ENCODE data around the gene LRCH2.
"Not testable (repeated sequence)": the region's sequence is repeated elsewhere in the genome, so short reads cannot be mapped to it uniquely, and the experiment has no call there.

The LRCH2 gene

GRCh38 chrX:115214151-115214550 is 19.7 kb downstream of the LRCH2 start:
- no peak for DNase-seq (ENCODE audit: low read depth in 4 of 4, low spot score in 1 of 4)

- not testable (repeated sequence) for DNase-seq (ENCODE audit: low read depth in 4 of 4, low spot score in 1 of 4)
These were observed 24.3 kb downstream of the LRCH2 start for GRCh38 chrX:115209547-115209946.

- no peak for DNase-seq (ENCODE audit: low read depth in 4 of 4, low spot score in 1 of 4)
These were observed 29.9 kb downstream of the LRCH2 start for GRCh38 chrX:115204040-115204439.

DNA sequence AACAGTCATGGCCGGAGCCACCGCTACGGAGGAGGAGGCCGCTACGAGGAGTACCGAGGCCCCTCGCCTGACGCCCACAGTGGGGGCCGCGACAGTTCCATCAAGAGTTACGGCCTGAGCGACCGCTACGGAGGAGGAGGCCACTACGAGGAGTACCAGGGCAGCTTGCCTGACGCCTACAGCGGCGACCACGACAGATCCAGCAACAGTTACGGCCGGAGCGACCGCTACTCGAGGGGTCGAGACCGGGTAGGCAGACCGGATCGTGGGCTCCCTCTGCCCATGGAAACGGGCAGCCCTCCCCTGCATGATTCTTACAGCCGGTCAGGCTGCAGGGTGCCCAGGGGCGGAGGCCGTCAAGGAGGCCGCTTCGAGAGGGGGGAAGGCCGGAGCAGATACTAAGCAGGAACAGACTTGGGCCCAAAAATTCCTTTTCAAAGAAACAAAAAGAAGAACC is 41.6 kb downstream of the LRCH2 start:
- no peak for DNase-seq (ENCODE audit: low read depth in 4 of 4, low spot score in 1 of 4)

GRCh38 chrX:115191490-115192243 is 42.2 kb downstream of the LRCH2 start:
- DNase-seq (ENCODE audit: low read depth in 4 of 4, low spot score in 1 of 4), result no peak

DNA sequence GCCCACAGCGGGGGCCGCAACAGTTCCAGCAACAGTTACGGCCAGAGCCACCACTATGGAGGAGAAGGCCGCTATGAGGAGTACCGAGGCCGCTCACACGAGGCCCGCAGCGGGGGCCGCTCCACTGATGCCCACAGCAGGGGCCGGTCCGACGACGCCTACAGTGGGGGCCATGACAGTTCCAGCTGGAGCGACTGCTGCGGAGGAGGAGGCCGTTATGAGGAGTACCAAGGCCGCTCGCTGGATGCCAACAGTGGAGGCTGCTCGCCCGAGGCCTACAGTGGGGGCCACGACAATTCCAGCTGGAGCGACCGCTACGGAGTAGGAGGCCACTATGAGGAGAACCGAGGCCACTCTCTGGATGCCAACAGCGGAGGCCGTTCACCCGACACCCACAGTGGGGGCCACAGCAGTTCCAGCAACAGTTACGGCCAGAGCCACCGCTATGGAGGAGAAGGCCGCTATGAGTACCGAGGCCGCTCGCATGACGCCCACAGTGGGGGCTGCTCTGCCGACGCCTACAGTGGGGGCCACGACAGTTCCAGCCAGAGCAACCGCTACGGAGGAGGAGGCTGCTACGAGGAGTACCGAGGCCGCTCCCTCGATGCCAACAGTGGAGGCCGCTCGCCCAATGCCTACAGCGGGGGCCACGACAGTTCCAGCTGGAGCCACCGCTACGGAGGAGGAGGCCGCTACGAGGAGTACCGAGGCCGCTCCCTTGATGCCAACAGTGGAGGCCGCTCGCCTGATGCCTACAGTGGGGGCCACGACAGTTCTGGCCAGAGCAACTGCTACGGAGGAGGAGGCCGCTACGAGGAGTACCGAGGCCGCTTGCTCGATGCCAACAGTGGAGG is 43.0 kb downstream of the LRCH2 start:
- DNase-seq (ENCODE audit: low read depth in 4 of 4, low spot score in 1 of 4), result no peak

- DNase-seq (ENCODE audit: low read depth in 4 of 4, low spot score in 1 of 4), result no peak
These were observed 44.0 kb downstream of the LRCH2 start for GRCh38 chrX:115189646-115190635.

DNA sequence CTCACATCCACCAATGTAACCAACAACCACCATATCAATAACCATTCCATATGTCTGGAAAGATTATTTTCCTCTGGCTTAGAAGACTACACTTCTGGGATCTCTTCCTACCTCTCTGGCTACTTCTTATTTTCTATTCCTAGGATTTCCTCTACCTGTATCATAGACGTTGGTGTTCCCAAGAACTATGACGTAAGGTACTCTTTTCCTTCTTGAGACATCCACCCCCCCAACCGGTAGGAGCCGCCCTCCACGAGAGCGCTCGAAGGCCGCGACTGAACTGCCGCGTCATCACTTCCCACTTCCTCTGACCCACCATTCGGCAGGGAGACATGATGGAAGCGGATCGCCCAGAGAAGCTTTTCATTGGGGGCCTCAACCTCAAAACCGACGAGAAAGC is 44.8 kb downstream of the LRCH2 start, which contains the start of gene RBMXL3:
TSS of gene RBMXL3 (plus strand) at position 301 of the 400 bp plus-strand sequence. CDS start at position 333, 32 bp downstream.
- DNase-seq (ENCODE audit: low read depth in 4 of 4, low spot score in 1 of 4), result no peak

DNA sequence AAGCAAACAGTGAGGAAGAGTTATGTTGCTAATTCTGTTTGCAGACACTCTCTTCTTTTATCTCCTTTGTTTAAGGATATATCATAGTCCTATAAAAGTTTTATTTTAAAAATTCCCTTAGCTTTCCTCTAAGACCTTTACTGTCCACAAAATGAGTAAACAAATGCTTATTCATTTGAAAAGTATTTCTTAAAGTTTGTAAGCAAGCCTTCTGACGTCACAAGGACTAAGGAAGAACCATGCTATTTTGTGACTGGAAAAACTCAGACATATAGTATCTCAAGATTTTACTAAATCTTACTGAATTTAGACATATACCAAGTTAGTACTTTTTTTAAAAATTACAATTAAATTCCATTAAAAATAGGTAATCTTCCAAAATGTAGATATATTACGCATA is 49.9 kb downstream of the LRCH2 start:
- DNase-seq (ENCODE audit: low read depth in 4 of 4, low spot score in 1 of 4), result no peak

GRCh38 chrX:115178473-115178872 is 55.4 kb downstream of the LRCH2 start:
- no peak for DNase-seq (ENCODE audit: low read depth in 4 of 4, low spot score in 1 of 4)

- DNase-seq (ENCODE audit: low read depth in 4 of 4, low spot score in 1 of 4), result no peak
These were observed 56.0 kb downstream of the LRCH2 start for GRCh38 chrX:115177932-115178331.

DNA sequence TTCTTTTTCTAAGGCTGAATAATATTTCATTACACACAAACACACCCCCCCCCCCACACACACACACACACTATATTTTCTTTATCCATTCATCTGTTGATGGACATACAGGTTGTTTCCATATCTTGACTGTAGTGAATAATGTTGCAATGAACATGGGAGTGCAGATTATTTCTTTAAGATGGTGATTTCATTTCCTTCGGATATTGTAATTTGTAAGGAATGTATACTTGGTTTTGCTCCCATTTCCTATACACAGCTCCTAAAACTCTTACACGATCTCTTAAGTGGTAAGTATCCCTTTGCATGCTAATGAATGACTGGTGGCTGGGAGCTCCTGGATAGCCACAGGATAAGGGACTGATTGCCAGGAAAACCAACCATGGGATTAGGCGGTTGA is 59.3 kb downstream of the LRCH2 start:
- DNase-seq (ENCODE audit: low read depth in 4 of 4, low spot score in 1 of 4), result no peak

DNA sequence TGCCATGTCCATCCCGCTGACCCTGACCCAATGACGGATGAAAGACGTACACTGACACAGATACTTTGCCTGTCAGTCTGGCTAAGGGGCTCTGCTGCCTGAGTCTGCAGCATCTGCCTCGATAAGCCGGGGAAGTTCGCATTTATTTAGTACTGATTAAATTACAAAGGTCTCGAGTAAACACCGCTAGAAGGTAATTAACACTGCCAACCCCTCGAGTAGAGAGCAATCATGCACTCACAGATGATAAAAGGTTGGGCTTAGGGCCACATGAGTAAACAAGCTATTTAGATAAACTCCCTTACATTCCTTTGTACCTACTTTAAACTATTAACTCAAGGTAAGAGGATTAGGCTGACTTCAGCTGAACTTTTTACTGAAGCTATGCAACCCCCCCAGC is 60.7 kb downstream of the LRCH2 start:
- DNase-seq (ENCODE audit: low read depth in 4 of 4, low spot score in 1 of 4), result no peak

GRCh38 chrX:115147220-115147619 is 86.7 kb downstream of the LRCH2 start:
- DNase-seq (ENCODE audit: low read depth in 4 of 4, low spot score in 1 of 4), result no peak

DNA sequence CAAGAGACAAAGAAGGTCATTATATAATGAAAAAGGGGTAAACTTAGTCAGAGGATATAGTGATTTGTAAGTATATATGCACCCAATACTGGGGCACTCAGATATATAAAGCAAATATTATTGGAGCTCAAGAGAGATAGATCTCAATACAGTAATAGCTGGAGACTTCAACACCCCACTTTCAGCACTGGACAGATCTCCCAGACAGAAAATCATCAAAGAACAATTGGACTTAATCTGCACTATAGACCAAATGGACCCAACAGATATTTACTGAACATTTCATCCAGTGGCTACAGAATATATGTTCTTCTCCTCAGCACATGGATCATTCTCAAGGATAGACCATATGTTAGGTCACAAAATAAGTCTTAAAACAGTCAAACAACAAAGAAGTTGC is 91.8 kb downstream of the LRCH2 start:
- no peak for DNase-seq (ENCODE audit: low read depth in 4 of 4, low spot score in 1 of 4)

DNA sequence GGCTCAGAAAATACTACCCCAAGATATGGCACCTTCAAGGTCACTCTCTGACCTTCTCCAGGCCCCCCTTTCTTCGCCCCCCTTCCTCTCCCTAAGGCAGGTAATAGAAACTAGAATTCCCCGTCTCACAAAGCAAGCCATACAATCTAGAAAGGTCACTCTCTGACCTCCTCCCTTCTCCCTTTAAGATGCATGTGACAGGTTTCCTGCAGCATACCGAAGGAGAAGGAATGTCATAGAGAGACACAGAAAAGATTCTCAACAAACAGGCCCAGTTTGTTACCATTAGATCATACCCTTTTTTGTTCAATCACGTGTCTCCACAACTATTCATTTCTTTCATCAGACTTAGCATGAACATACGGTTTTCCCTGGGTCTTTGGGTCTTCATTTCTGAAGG is 95.9 kb downstream of the LRCH2 start:
- DNase-seq (ENCODE audit: low read depth in 4 of 4, low spot score in 1 of 4), result no peak

DNA sequence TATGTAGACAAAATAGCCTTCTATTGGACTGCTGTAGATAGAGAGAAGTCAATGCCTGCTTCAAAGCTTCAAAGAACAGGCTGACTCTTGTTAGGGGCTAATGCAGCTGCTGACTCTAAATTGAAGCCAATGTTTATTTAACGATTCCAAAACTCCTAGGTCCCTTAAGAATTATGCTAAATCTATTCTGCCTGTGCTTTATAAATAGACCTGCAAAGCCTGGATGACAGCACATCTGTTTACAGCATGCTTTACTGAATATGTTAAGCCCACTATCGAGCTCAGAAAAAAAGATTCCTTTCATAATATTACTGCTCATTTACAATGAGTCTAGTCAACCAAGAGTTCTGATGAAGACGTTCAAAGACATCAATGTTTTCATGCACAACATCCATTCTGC is 99.5 kb downstream of the LRCH2 start:
- no peak for DNase-seq (ENCODE audit: low read depth in 4 of 4, low spot score in 1 of 4)

DNA sequence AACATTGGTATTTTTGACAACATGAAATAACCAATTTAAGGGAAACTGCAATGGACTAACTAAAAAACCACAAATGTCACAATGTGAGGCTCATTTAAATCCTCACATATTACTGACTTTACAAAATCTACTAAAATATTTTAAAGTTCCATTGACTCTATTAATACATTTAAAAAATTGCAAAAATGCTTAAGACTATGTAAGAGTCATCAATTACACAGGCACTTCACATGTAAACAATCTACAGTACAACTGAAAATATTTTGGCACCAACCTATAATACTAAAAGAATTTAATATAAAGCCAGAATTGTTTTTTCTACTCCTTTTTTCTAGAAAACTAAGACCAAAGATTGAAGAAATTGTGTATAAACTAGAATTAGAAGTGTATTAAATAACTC is 121.5 kb downstream of the LRCH2 start:
- DNase-seq (ENCODE audit: low read depth in 4 of 4, low spot score in 1 of 4), result no peak

DNA sequence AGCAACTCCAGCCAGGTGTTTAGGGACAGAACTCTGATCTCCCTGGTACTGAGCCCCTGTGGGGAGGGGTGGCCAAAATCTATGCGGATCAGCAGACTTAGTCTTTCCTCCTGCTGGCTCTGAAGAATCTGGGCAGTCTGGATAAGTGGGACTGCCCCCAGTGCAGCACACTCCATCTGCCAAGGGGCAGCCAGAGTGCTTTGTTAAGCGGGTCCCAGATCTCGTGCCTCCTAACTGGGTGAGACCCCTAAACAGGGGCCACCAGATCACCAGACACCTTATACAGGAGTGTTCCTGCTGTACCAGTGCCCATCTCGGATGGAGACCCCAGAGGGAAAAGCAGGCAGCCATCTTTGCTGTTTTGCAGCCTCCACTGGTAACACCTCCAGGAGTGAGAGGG is 135.0 kb downstream of the LRCH2 start:
- no peak for DNase-seq (ENCODE audit: low read depth in 4 of 4, low spot score in 1 of 4)

GRCh38 chrX:115093191-115093590 is 140.7 kb downstream of the LRCH2 start:
- no peak for DNase-seq (ENCODE audit: low read depth in 4 of 4, low spot score in 1 of 4)

- no peak for DNase-seq (ENCODE audit: low read depth in 4 of 4, low spot score in 1 of 4)
These were observed 144.5 kb downstream of the LRCH2 start for GRCh38 chrX:115089419-115089818.

Data from stimulated activated CD4-positive, alpha-beta T cell treated with anti-CD3 and anti-CD28 coated beads, Interleukin-1b, Interleukin-23, amount 100 ng/mL, for 24 hours (primary cell).